SK-N-MC (cell line): ENCODE results near the gene PXDC1.

Experiments
- EZH2 ChIP-seq: fragments of 200-600 bp; sonication (generic); IDR thresholded peaks from one replicate; pipeline ENCODE4 v1.6.1; 2017; ENCODE audit warnings: antibody characterized with exemption
- POLR2AphosphoS5 ChIP-seq: IDR thresholded peaks from 2 replicates; pipeline ENCODE4 v1.6.1; 2012; ENCODE audit warnings: mild to moderate bottlenecking, low read depth, low read length, borderline replicate concordance

GRCh38 chr6:3696525-3697088, 54.9 kb downstream of the PXDC1 start:
- TF ChIP-seq POLR2AphosphoS5 (no peak), EZH2 (no peak)
